Osteocyte (in vitro differentiated cells): Measurements from ENCODE around the gene PRKG1. TPM values are rescaled to one million over a fixed set of nuclear protein-coding genes. Genes with fewer than 3 reads are reported as not detected.

ENCODE experiments used
- DNase-seq: peaks from one replicate; pipeline ENCODE4 v3.0.0; 2021; ENCODE audit warnings: mixed read lengths; ENCODE audit not compliant: unreplicated experiment; ENCODE audit errors: extremely low spot score
- H3K27ac Mint-ChIP-seq: one replicate; pipeline ENCODE4 v1.8.0; 2021; ENCODE audit warnings: mild to moderate bottlenecking, mixed read lengths; ENCODE audit not compliant: unreplicated experiment
- H3K27me3 Mint-ChIP-seq: one replicate; pipeline ENCODE4 v1.8.0; 2021; ENCODE audit warnings: mixed read lengths; ENCODE audit not compliant: unreplicated experiment
- H3K36me3 Mint-ChIP-seq: one replicate; pipeline ENCODE4 v1.8.0; 2021; ENCODE audit warnings: mixed read lengths; ENCODE audit not compliant: unreplicated experiment
- H3K4me1 Mint-ChIP-seq: one replicate; pipeline ENCODE4 v1.8.0; 2021; ENCODE audit warnings: mixed read lengths; ENCODE audit not compliant: unreplicated experiment
- H3K4me3 Mint-ChIP-seq: one replicate; pipeline ENCODE4 v1.8.0; 2021; ENCODE audit warnings: mild to moderate bottlenecking, moderate library complexity, mixed read lengths; ENCODE audit not compliant: unreplicated experiment
- H3K9me3 Mint-ChIP-seq: one replicate; pipeline ENCODE4 v1.8.0; 2021; ENCODE audit warnings: mixed read lengths; ENCODE audit not compliant: unreplicated experiment
- total RNA-seq: library from RNA; stranded (reverse); gene quantifications from 2 replicates; pipeline ENCODE4 v1.2.1, GENCODE V29; 2021
- TF ChIP-seq, protein P1 (sequence below): fragments of 200-600 bp; sonication (generic); IDR thresholded peaks from 2 replicates; pipeline ENCODE4 v1.5.0; 2021; ENCODE audit warnings: antibody characterized with exemption, mild to moderate bottlenecking, moderate library complexity

The PRKG1 gene
- total RNA-seq, 1 donor from 2014 or later = 10.8 TPM

DNA sequence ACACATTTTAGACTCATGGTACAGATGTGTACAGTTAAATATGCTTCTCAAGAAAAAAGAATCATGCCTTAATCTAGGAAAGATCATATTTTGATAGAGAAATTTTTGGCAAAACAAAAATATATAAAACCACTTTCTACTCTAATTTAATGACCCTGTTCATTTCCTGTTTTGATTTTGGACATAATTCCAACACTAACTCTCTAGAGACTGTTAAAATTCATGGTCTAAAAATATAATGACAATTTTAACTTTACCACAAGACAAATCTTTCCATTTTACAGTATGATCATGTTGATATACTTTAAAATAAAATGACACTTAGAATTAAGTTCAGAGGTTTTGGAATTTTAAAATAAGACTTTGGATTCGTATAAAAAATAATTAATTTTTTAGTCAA lies 45.2 kb downstream of the PRKG1 start:
- TF ChIP-seq, protein P1, sequence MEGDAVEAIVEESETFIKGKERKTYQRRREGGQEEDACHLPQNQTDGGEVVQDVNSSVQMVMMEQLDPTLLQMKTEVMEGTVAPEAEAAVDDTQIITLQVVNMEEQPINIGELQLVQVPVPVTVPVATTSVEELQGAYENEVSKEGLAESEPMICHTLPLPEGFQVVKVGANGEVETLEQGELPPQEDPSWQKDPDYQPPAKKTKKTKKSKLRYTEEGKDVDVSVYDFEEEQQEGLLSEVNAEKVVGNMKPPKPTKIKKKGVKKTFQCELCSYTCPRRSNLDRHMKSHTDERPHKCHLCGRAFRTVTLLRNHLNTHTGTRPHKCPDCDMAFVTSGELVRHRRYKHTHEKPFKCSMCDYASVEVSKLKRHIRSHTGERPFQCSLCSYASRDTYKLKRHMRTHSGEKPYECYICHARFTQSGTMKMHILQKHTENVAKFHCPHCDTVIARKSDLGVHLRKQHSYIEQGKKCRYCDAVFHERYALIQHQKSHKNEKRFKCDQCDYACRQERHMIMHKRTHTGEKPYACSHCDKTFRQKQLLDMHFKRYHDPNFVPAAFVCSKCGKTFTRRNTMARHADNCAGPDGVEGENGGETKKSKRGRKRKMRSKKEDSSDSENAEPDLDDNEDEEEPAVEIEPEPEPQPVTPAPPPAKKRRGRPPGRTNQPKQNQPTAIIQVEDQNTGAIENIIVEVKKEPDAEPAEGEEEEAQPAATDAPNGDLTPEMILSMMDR = no peak
- H3K27me3 Mint-ChIP-seq = no peaks in the 10 kb centered on the region
- H3K9me3 Mint-ChIP-seq = no peaks in the 10 kb centered on the region
- H3K27ac Mint-ChIP-seq = no peak overlapping the region
- H3K4me1 Mint-ChIP-seq = peaks cover 22% of the 10 kb centered on the region
- no peaks in the 10 kb centered on the region for H3K36me3 Mint-ChIP-seq
- no peak for DNase-seq
- no peak overlapping the region for H3K4me3 Mint-ChIP-seq

- no peak overlapping the region for H3K27ac Mint-ChIP-seq
- TF ChIP-seq, protein P1 = no peak
Observed at GRCh38 chr10:51121861-51122260, 47.6 kb downstream of the PRKG1 start.

DNA sequence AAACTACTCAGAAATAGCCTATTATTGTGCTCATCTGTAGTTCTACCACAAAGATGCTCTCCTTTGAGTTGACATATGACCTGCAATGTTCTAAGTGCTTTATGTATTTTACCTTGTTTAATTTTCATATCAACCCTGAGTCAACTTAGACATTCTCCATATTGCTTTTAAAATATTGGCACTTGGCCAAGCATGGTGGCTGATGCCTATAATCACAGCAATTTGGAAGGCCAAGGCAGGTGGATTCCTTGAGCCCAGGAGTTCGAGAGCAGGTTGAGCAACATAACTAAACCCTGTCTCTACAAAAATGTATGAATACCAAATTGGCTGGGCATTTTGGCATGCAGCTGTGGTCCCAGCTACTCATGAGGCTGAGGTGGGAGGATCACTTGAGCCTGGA lies 50.6 kb downstream of the PRKG1 start:
- TF ChIP-seq, protein P1 = no peak
- Mint-ChIP-seq H3K27ac (no peak overlapping the region), H3K9me3 (peaks cover 5% of the 10 kb centered on the region), H3K4me1 (peaks cover 4% of the 10 kb centered on the region), H3K36me3 (no peaks in the 10 kb centered on the region), H3K27me3 (no peaks in the 10 kb centered on the region), H3K4me3 (no peak overlapping the region)
- DNase-seq = no peak

More at GRCh38 chr10:51121861-51122260, 47.6 kb downstream of the PRKG1 start:
- Mint-ChIP-seq H3K9me3 (peaks cover 2% of the 10 kb centered on the region), H3K4me1 (peaks cover 22% of the 10 kb centered on the region), H3K4me3 (no peak overlapping the region), H3K36me3 (no peaks in the 10 kb centered on the region), H3K27me3 (no peaks in the 10 kb centered on the region)
- no peak for DNase-seq

DNA sequence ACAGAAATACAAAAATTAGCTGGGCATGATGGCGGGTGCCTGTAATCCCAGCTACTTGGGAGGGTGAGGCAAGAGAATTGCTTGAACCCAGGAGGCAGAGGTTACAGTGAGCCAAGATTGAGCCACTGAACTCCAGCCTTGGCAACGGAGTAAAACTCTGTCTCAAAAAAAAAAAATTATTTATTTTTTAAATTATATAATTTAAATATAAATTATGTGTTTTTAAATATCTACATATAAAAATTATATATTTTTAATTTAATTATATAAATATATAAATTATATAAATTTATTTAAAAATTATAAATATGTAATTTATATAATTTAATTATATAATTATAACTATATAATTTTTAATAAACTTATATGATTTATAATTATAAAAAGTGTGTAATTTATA lies 51.2 kb downstream of the PRKG1 start:
- no peaks in the 10 kb centered on the region for H3K4me1 Mint-ChIP-seq
- H3K4me3 Mint-ChIP-seq = no peak overlapping the region
- TF ChIP-seq, protein P1 = no peak
- H3K36me3 Mint-ChIP-seq = no peaks in the 10 kb centered on the region
- no peak overlapping the region for H3K27ac Mint-ChIP-seq
- no peak for DNase-seq
- peaks cover 5% of the 10 kb centered on the region for H3K9me3 Mint-ChIP-seq
- H3K27me3 Mint-ChIP-seq = no peaks in the 10 kb centered on the region

DNA sequence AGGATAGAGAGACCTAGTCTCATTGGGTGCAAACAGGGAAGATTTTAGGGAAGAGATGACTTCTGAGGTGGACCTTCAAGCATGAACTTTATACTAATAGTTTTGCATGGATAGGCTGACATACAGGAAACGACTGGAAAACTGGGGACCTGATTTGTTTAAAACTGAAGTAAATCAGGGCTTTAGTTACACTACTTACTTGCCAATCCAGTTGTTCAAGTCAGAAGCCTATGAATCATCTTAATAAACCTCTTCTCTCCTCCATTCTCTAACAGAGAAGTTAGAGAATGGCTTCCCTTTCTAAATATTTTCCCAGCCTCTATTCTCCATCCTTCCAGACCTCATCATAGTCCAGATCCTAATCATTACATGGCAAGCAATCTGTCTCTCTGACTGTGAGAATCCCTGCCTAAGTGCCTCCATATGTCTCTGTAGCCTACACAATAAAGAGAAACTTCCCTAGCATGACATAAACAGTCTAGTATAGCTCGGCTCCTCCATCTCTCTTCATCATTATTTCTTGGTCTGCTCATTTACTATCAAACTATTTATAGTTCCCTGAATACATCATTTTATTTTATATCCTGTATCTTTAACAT lies 55.8 kb downstream of the PRKG1 start:
- no peak overlapping the region for H3K27ac Mint-ChIP-seq
- no peak overlapping the region for H3K4me3 Mint-ChIP-seq
- H3K9me3 Mint-ChIP-seq = peaks cover 5% of the 10 kb centered on the region
- no peaks in the 10 kb centered on the region for H3K4me1 Mint-ChIP-seq
- TF ChIP-seq, protein P1 = no peak
- DNase-seq = no peak
- H3K36me3 Mint-ChIP-seq = no peaks in the 10 kb centered on the region
- H3K27me3 Mint-ChIP-seq = no peaks in the 10 kb centered on the region
